ENCODE data around the gene CTIF.

The CTIF gene

DNA sequence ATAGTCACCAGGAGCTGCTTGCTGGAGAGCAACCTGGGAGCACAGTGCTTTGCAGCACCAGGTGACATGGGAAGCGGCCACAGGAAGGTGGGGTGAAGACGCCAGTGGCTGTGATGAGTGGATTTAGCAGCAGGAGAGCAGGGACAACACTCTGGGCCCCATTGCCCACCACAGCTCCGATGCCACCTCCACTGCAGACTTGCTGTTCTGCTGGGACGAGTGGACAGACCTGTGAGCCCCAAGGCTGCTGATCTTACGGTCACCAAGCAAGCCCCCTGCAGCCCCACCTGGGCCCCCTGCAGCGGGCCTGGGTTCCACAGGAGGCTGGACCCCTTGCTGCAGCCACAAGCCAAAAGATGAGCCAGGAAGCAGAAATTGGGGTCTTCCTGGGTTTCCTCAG is 73.7 kb downstream of the CTIF start:
- no peak overlapping the region for H3K4me3 ChIP-seq (ENCODE audit: low read depth, low read length)
- DNase-seq (ENCODE audit: low read depth) = no peak
- TF ChIP-seq, protein P1, sequence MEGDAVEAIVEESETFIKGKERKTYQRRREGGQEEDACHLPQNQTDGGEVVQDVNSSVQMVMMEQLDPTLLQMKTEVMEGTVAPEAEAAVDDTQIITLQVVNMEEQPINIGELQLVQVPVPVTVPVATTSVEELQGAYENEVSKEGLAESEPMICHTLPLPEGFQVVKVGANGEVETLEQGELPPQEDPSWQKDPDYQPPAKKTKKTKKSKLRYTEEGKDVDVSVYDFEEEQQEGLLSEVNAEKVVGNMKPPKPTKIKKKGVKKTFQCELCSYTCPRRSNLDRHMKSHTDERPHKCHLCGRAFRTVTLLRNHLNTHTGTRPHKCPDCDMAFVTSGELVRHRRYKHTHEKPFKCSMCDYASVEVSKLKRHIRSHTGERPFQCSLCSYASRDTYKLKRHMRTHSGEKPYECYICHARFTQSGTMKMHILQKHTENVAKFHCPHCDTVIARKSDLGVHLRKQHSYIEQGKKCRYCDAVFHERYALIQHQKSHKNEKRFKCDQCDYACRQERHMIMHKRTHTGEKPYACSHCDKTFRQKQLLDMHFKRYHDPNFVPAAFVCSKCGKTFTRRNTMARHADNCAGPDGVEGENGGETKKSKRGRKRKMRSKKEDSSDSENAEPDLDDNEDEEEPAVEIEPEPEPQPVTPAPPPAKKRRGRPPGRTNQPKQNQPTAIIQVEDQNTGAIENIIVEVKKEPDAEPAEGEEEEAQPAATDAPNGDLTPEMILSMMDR (IDR thresholded peaks at IDR 0.05; ENCODE audit: insufficient read depth, low read depth, low read length, missing control alignments) = no peak

DNA sequence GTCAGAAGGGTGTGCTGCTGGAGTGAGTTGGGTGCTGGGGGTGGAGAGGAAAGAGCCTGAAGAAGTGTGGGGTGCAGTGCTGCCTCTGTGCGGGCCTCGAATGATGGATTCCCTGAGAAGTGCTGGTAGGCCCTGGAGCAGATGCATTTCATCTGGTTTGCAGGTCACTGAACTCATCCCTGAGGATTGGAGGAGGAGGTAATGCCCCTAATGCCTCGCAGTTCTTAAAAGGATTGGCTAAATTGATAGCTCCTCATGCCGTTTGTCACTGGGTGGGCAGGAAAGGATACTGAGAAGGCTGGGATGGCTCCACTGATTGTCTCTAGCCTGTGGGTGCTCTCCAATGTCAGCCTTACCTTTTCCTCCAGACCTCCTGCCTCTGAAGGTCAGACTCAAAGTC is 74.1 kb downstream of the CTIF start:
- TF ChIP-seq, protein P1 (IDR thresholded peaks at IDR 0.05; ENCODE audit: insufficient read depth, low read depth, low read length, missing control alignments) = no peak
- no peak for DNase-seq (ENCODE audit: low read depth)
- no peak overlapping the region for H3K4me3 ChIP-seq (ENCODE audit: low read depth, low read length)

DNA sequence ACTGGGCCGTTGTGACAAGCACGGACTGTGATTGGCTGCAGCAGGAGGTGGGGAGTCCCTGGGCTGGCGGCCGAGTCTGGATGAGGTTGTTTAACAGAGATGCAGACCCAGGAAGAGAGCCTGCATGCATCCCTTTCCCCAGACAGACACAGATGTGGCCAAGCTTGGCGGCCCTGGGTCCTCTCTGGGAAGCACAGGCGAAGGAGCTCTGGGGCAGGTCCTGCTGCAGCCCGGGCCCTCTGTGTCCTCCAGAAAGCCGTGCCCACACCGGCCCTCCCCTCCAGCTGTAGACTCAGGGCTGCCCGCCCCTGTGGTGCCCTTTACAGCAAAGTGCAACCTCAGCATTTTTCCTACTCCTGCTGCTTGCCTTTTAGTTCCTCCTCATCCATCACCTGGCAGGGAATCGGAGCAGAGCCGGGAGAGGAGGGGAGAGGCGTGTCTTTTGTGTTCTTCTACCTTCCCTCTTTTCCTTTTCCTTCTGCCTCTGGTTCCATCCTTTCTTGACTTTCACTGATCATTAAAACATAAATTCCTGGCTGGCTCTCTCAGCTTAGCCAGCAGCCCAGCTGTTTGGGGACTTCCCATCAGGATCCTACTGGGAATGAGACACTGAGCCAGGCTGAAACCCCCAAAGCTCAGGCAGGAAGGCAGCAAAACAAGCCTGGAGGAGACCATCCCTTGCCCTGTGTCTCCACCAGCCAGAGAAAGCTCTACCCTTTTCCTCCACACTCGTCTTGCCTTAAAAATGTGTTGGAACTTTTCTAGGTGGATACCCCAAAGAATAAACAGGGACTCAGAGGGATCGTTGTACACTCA is 75.0 kb downstream of the CTIF start:
- DNase-seq (ENCODE audit: low read depth) = no peak
- no peak overlapping the region for H3K4me3 ChIP-seq (ENCODE audit: low read depth, low read length)
- TF ChIP-seq, protein P1 (IDR thresholded peaks at IDR 0.05; ENCODE audit: insufficient read depth, low read depth, low read length, missing control alignments) = no peak

DNA sequence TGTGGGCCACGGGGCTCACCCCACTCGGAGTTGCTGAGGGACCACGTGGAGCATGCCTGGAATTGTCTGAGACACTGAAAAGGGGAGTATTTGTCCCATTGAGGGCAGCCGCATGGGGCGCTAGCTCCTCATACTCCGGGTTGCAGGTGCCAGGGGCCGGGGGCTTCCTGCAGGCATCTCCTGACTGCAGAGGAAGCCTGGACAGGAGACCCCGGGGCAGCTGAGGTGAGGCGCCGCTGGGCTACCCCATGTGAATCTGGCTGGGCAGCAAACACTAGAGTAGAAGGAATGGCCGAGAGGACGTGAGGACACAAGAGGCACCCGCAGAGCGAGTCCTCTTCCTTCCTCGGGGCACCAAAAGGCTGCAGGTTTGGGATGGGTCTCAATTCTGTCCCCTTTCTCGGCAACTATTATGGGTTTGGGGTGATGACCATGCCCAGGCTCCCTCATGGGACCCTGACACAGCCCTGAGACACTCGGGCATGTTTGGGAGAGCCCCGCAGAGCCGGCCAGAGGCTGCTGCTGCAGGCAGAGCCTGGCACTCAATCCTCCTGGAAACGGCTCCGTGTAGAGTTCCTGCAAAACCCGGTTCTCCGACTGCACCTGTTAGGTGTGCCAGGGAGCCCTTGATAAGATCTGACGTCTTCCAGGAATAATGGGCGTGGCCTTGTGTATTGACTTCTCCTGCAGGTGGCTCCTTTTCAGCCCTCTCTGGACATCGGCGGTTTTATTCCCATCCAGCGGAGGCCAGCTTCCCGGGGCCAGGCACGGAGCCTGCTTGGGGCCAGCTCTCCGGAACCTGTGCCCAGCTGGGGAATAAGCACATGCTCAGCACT is 77.0 kb downstream of the CTIF start:
- no peak overlapping the region for H3K4me3 ChIP-seq (ENCODE audit: low read depth, low read length)

DNA sequence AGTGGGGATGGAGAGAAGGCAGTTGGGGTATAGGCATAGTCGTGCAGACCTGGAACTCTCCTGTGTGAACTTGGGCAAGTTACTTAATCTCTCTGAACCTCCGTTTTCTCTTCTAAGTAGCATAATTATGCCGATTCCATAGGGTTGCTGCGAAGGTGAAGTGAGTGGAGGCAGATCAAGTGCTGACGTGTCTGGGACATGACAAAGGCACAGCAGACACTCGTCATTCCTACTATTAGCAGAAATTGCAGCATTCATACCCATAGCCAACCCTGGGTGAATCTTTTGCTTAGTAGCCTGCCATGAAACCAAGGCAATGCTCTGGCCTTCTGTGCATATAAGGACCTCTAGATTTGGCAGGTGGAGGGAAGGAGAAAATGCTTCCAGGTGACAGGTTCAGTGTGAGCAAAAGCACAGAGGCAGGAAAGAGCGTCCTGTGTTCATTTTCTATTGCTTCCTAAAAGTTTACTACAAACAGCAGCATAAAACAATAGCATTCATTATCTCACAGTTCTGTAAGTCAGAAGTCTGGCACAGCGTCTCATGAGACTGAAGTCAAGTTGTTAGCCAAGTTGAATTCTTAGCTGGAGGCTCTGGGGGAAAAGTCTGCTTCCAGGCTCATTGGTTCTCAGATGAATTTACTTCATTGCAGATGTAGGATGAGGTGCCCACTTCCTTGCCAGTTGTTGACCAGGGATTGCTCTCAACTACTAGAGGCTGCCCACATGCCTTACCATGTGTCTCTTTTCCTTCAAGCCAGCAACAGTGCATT is 77.8 kb downstream of the CTIF start:
- no peak overlapping the region for H3K4me3 ChIP-seq (ENCODE audit: low read depth, low read length)
- TF ChIP-seq, protein P1 (IDR thresholded peaks at IDR 0.05; ENCODE audit: insufficient read depth, low read depth, low read length, missing control alignments) = no peak
- no peak for DNase-seq (ENCODE audit: low read depth)

More for the DNA sequence above, 77.0 kb downstream of the CTIF start:
- TF ChIP-seq, protein P1 (IDR thresholded peaks at IDR 0.05; ENCODE audit: insufficient read depth, low read depth, low read length, missing control alignments) = no peak
- DNase-seq (ENCODE audit: low read depth) = no peak

DNA sequence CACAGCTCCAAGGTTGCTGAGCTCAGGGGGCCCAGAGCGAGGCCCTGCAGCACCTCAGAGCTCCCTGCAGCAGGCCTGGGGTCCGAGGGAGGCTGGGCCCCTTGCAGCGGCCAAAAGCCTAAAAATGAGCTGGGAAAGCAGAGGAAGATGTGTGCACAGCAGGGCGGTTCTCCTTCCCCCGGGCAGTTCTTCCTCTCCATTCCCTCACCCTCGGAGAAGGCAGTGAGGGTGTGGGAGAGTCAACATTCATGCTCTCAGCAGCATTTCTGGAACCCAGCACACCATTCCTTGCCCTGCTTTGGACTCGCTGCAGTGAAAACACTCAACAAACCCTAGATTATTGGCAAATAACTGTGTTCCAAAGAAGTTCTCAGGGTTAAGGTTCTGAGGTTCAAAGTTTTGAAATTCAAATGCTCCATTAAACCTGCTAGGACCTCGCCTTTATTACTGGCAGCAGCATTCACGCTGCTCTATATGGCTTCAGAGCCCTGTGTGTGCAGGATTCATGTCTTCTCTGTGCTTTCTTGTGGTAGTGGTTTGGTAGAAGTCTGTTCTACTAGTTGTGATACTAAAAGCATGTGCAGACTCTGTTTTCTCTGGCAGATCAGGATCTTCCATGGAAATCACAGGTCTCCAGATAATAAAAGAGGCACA is 79.1 kb downstream of the CTIF start:
- H3K4me3 ChIP-seq (ENCODE audit: low read depth, low read length) = no peak overlapping the region
- no peak for DNase-seq (ENCODE audit: low read depth)

More for the DNA sequence above, 79.1 kb downstream of the CTIF start:
- TF ChIP-seq, protein P1 (IDR thresholded peaks at IDR 0.05; ENCODE audit: insufficient read depth, low read depth, low read length, missing control alignments) = no peak
